GM12873 (cell line): ENCODE results near the gene CNGB1.

Experiments used
- TF ChIP-seq, protein P1 (sequence below): IDR thresholded peaks from 2 replicates; pipeline ENCODE4 v1.5.1; 2012; ENCODE audit warnings: low read depth, mild to moderate bottlenecking, moderate library complexity, low read length, control low read depth; ENCODE audit not compliant: insufficient read depth; ENCODE audit errors: missing control alignments

Gene CNGB1

DNA sequence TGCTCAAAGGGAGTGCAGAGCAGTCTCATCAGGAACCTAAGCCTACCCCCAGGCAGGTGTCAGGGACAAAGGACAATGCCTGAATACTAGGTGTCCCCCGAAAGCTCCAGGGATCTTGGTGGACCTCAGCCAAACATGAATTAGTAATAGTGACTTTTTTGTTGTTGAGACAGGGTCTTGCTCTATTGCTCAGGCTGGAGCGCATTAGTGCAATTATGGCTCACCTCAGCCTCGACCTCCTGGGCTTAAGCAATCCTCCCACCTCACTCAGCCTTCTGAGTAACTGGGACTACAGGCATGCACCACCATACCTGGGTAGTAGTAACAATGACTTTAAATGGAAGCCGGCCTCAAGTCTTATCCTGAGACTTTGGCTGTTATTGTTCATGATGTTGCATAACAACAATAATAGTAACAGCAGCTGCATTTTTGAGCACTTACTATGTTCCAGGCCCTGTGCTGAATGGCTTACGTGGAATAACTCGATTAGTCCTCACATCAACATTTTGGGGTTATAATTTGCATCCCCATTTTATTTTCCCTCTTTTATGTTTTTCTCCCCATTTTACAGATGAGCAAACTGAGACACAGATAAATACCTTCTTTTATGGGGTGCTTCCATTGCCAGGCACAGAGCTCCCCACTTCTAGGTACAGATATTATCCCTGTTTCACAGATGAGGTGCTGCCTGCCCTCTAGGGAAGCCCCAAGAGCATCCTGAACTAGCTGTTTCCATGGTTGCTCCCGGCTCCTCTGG lies 19.5 kb downstream of the CNGB1 start:
- TF ChIP-seq, protein P1, sequence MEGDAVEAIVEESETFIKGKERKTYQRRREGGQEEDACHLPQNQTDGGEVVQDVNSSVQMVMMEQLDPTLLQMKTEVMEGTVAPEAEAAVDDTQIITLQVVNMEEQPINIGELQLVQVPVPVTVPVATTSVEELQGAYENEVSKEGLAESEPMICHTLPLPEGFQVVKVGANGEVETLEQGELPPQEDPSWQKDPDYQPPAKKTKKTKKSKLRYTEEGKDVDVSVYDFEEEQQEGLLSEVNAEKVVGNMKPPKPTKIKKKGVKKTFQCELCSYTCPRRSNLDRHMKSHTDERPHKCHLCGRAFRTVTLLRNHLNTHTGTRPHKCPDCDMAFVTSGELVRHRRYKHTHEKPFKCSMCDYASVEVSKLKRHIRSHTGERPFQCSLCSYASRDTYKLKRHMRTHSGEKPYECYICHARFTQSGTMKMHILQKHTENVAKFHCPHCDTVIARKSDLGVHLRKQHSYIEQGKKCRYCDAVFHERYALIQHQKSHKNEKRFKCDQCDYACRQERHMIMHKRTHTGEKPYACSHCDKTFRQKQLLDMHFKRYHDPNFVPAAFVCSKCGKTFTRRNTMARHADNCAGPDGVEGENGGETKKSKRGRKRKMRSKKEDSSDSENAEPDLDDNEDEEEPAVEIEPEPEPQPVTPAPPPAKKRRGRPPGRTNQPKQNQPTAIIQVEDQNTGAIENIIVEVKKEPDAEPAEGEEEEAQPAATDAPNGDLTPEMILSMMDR = no peak

DNA sequence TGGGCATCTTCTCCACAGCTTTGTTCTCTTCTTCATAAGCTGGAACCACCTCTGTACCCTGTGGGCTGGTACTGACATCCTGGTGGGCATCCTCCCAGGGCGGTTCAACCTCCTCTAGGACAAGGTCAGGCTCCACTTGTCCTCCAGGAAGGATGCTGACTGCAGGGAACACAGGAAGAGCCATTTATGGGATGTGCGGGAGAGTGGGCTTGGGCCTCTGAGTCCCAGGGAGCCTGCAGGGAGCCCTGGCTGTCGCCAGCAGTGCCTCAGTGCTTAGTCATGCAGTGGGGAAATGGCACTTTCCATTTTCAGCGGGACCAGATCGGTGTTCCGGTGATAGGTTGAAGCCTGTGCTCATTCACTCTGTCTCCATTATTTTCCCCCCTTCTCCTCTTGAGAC lies 20.5 kb downstream of the CNGB1 start:
- TF ChIP-seq, protein P1 = no peak

DNA sequence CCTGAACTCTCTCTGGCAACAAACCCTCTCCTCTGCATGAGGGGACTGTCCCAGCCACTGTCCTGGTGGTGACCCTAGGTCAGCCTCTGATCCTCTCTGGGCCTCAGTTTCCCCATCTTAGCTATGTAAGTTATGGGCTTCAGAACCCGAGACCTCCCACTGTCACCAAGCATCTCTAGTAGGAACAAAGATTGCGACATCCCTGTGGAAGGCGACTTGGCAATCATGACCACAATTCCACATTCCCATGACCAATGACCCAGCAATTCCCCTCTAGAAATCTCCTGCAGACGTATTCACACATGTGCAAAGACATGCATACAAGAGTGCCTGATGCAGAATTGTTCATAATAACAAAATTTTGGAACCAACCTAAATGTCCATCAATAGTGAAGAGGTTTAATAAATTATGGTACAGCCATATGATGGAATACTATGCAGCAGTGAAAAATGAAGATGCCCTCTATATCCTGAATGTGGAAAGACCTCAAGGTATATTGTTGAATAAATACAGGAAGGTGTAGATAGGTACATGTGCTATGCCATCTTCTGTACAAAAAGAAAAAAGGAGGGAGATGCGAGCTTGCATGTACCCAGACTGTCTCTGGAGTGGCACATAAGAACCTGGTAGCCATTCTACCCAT lies 21.2 kb downstream of the CNGB1 start:
- TF ChIP-seq, protein P1 = no peak

DNA sequence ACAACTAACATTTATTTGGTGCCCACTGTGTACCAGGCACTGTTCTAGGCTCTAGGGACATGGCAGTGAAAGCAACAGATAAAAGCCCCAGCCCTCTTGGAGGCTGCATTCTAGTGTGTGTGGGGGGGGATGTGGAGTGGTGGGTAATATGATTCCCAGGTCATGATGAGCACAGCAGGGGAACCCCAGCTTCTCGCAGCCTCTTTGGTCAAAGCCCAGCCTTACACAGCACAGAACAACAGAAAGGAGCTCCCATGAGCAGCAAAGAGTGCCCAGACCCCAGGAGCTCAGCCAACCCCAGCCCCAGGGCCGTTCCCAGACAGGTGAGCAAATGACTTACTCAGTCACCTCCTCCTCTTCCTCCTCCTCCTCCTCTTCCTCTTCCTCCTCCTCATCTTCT lies 21.9 kb downstream of the CNGB1 start:
- TF ChIP-seq, protein P1 = no peak

DNA sequence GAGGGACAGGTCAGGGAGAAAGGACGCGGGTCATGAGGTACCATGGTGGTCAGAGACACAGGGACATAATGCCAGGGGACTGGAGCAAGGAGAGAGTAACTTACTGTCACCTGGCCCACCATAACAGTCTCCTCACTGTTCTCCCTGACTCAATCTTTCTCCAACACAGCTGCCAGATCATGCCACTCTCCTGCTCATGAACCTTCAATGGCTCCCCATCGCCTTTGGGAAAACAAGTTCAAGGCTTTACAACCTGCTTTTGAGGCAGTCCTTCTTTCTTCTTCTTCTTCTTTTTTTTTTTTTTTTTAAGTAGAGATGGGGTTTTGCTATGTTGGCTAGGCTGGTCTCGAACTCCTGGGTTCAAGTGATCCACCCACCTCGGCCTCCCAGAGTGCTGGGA lies 22.9 kb downstream of the CNGB1 start:
- TF ChIP-seq, protein P1 = no peak

DNA sequence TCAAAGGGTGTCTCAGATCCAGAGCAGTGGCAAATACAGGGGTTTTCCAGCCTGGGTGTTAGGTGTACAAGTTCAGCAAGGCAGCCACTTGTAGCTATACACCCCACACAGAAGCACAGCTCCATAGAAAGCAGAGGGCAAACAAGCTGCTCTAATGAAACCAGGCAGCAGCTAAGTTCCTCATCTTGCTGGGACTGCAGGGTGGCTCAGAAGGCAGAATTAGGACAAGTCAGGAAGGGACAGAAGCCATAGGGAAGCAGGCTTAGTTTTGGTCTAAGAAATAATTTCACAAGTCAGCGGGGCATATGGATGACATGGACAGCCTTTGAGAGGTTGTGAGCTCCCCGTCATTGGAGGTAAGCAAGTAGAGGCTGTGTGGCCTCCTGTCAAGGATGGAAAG lies 23.7 kb downstream of the CNGB1 start:
- TF ChIP-seq, protein P1 = no peak

DNA sequence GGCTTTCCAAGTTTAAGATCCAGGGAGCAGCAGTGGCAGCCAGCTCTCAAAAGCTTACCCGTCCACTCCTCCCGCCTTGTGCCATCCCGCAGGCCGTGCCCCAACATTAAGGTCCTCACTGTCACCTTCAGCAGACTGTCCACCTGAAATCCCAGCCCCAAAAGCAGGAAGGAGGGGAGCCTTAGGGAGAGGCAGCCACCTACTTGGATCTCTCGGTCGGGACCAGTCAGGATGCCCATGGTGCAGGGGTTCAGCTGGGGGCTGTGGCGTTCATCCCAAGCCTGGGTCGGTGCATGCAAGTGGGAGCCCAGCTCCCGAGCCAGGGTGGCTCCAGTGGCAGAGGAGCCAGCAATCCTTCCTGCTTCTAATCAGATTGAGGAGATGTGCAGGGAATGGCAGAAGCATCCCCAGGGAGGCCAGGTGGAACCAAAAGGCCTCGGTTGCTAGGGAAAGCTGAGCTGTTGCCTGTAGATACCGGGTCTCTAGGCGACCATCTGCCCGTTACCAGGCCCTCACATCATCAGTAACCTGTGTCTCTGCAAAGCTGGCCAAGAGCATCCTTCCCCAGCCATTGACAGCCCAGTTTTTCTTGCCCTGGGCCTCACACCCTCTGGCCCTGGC lies 24.6 kb downstream of the CNGB1 start:
- TF ChIP-seq, protein P1 = no peak
